ENCODE measurements around the gene DCTN1.
A peak's percentile ranks its signal among the peaks of the same experiment; 100 is the strongest.

DNA sequence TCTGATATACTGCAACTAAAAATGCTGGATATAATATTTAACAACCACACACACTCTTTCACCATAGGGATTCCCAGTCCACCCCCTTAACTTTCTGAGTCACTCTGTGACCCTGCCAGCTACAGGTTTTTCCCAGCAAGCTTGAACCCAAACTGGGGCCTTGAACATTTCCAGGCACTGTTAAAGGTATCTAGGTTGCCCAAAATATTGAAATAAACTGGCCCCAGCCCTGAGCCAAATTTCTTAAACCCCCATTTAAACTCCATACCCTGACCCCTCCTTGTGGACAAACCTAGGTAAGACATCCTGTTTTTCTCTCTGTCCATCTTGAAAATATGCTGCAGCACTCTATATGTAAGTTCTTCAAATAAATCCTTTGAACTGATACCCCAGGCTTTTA is 19.7 kb upstream of the DCTN1 start:
- no peak for TF ChIP-seq EZH2 (IDR thresholded peaks at IDR 0.05)
- TF ChIP-seq CTCF (IDR thresholded peaks at IDR 0.05): peak; percentile 67
